K562 (cell line): ENCODE results near the gene ZNF804A. TPM values are rescaled to one million over a fixed set of nuclear protein-coding genes. Genes with fewer than 3 reads are reported as not detected.

Experiments used
- ATAC-seq: fragments of 200-7000 bp; cut with Tn5 transposase; 3 replicates; pipeline ENCODE4 v1.9.1; 2020; ENCODE audit warnings: moderate library complexity
- BruUV-seq: library from RNA; stranded (reverse); fragments of 400-500 nt; replicated peaks from 2 replicates; lab custom pipeline; 2021; lab: Mats Ljungman, UMichigan
- CTCF ChIA-PET: fragments of 300-600 bp; formaldehyde crosslinking; extraction: SDS; loops from one replicate; lab custom pipeline; 2021; ENCODE audit warnings: low intra/inter-chr PET ratio; lab: Yijun Ruan, JAX
- POLR2A ChIA-PET: fragments of 300-600, 350-650 bp; sonication (Branson Sonifier 250); formaldehyde crosslinking; extraction: SDS; loops from one replicate; lab custom pipeline; 2021; ENCODE audit warnings: antibody characterized with exemption, inconsistent platforms; lab: Yijun Ruan, JAX
- DNase-seq, 4 experiments: peaks; one replicate each; pipeline versions ENCODE4 v3.0.0 to v3.0.0-alpha.2; 2011 to 2018; ENCODE audit warnings: low spot score in 3 of 4, mixed read lengths in 3 of 4; ENCODE audit errors: extremely low read depth in 1 of 4
- FAIRE-seq: peaks from 2 replicates; lab custom pipeline; 2011; peaks lifted over from hg19 to GRCh38; lab: Jason Lieb, UNC
- H2AFZ ChIP-seq: 2 replicates; pipeline ENCODE4 v1.6.0; 2011; ENCODE audit warnings: low read depth, low read length, control low read depth, inconsistent platforms
- H3K27ac ChIP-seq: fragments of 200-600 bp; 3 replicates; pipeline ENCODE4 v1.8.0; 2011; ENCODE audit warnings: low read depth, mild to moderate bottlenecking, control low read depth, inconsistent platforms, low read length, moderate library complexity, mixed read lengths; ENCODE audit errors: extremely low read depth
- H3K27me3 ChIP-seq, 2 experiments: fragments of 300-600 bp in 1 of 2; 2 replicates in 1 of 2; 3 replicates in 1 of 2; pipeline versions ENCODE4 v1.6.0 to v1.8.0; 2011; ENCODE audit warnings: inconsistent platforms in 2 of 2, low read length in 2 of 2, mild to moderate bottlenecking in 1 of 2, mixed read lengths in 1 of 2, moderate library complexity in 1 of 2; ENCODE audit not compliant: control insufficient read depth in 2 of 2, insufficient read depth in 2 of 2
- H3K36me3 ChIP-seq: fragments of 300-600 bp; 3 replicates; pipeline ENCODE4 v1.8.0; 2011; ENCODE audit warnings: mild to moderate bottlenecking, low read length, inconsistent platforms; ENCODE audit not compliant: control insufficient read depth, insufficient read depth
- H3K4me1 ChIP-seq, 2 experiments: fragments of 200-600 bp in 1 of 2; replicated peaks in 1 of 2; 2 replicates in 1 of 2; 3 replicates in 1 of 2; pipeline versions ENCODE4 v1.5.1 to v1.8.0; 2011; ENCODE audit warnings: inconsistent platforms in 2 of 2, low read length in 2 of 2, mild to moderate bottlenecking in 1 of 2, mixed read lengths in 1 of 2, moderate library complexity in 1 of 2; ENCODE audit not compliant: control insufficient read depth in 2 of 2, insufficient read depth in 2 of 2
- H3K4me2 ChIP-seq: 2 replicates; pipeline ENCODE4 v1.6.1; 2011; ENCODE audit warnings: low read length, control low read depth, inconsistent platforms, mixed read lengths; ENCODE audit not compliant: insufficient read depth
- H3K4me3 ChIP-seq: fragments of 200-600 bp; sonication (generic), shearing (Covaris generic); 2 replicates; pipeline ENCODE4 v1.5.1; 2016; ENCODE audit warnings: control low read depth, inconsistent platforms
- H3K79me2 ChIP-seq: fragments of 200-600 bp; 3 replicates; pipeline ENCODE4 v1.8.0; 2011; ENCODE audit warnings: low read length, inconsistent platforms; ENCODE audit not compliant: control insufficient read depth, insufficient read depth
- H3K9ac ChIP-seq, 2 experiments: 2 replicates each; pipeline versions ENCODE4 v1.6.0 to v1.6.1; 2011; ENCODE audit warnings: low read depth in 2 of 2, low read length in 2 of 2, control low read depth in 1 of 2, inconsistent platforms in 1 of 2, mild to moderate bottlenecking in 1 of 2, mixed read lengths in 1 of 2; ENCODE audit not compliant: insufficient read depth in 1 of 2
- H3K9me1 ChIP-seq: one replicate; pipeline ENCODE4 v1.6.0; 2011; ENCODE audit warnings: inconsistent platforms, mild to moderate bottlenecking, low read length, moderate library complexity; ENCODE audit not compliant: control insufficient read depth, insufficient read depth
- H3K9me3 ChIP-seq: replicated peaks from 2 replicates; pipeline ENCODE4 v1.5.1; 2011; ENCODE audit warnings: low read depth, low read length, inconsistent platforms; ENCODE audit not compliant: control insufficient read depth, insufficient read depth
- H4K20me1 ChIP-seq: replicated peaks from 2 replicates; pipeline ENCODE4 v1.6.1; 2011; ENCODE audit warnings: low read length, inconsistent platforms, mixed read lengths; ENCODE audit not compliant: control insufficient read depth, insufficient read depth
- CAMTA2 ChIP-seq: fragments of 250-450 bp; sonication (Bioruptor Pico); conservative IDR thresholded peaks from 2 replicates; pipeline ENCODE4 v1.5.1; 2022
- ILF3 ChIP-seq: fragments of 450-650 bp; IDR thresholded peaks from 2 replicates; pipeline ENCODE4 v1.6.1; 2018; ENCODE audit warnings: antibody characterized with exemption, mild to moderate bottlenecking, moderate library complexity, borderline replicate concordance
- MAFG ChIP-seq: fragments of 450-650 bp; conservative IDR thresholded peaks from 2 replicates; pipeline ENCODE4 v1.6.1; 2016; ENCODE audit warnings: missing genetic modification characterization, missing compliant biosample characterization
- PHB2 ChIP-seq: fragments of 450-650 bp; IDR thresholded peaks from 2 replicates; pipeline ENCODE4 v1.6.1; 2017; ENCODE audit warnings: low read depth
- RAD21 ChIP-seq, 2 experiments: fragments of 250-450 bp in 1 of 2; fragments of 450-650 bp in 1 of 2; sonication (Bioruptor Pico) in 1 of 2; formaldehyde crosslinking in 1 of 2; IDR thresholded peaks in 1 of 2; conservative IDR thresholded peaks in 1 of 2; 2 replicates each; pipeline versions ENCODE4 v1.4.0 to v1.8.0; 2020 to 2022; ENCODE audit warnings: mild to moderate bottlenecking in 2 of 2, moderate library complexity in 1 of 2
- TRIM28 ChIP-seq: fragments of 450-650 bp; IDR thresholded peaks from 2 replicates; pipeline ENCODE4 v1.6.1; 2017
- ZEB2 ChIP-seq: fragments of 450-650 bp; IDR thresholded peaks from 2 replicates; pipeline ENCODE4 v1.6.1; 2016
- ZNF12 ChIP-seq: sonication (generic); formaldehyde crosslinking; IDR thresholded peaks from 2 replicates; pipeline ENCODE4 v1.4.0; 2020; ENCODE audit warnings: mild to moderate bottlenecking, missing genetic modification reagents
- WGBS: fragments of 100-300 bp; shearing (Covaris generic); methylation state at CpG from one replicate; pipeline ENCODE4 v1.1.6; 2016; ENCODE audit warnings: low coverage, mixed read lengths; ENCODE audit not compliant: insufficient coverage; ENCODE audit errors: missing lambda C conversion rate; 5-methylcytosine and 5-hydroxymethylcytosine counted together
- in situ Hi-C: fragments of 300-500 bp; cut with MboI; formaldehyde crosslinking; loops from 4 replicates; pipeline ENCODE4 v1.15.0; 2018; ENCODE audit warnings: inconsistent platforms, mixed read lengths
- intact Hi-C: fragments of 100-400 bp; cut with micrococcal nuclease; formaldehyde crosslinking; loops from 2 replicates; pipeline ENCODE4 v1.14.2; 2022
- polyA plus RNA-seq, 8 experiments: library from polyadenylated mRNA; depleted of rRNA in 4 of 8; stranded (reverse) in 5 of 8; unstranded in 3 of 8; fragments of >200 nt; fragmentation: Nextera tagmentation in 2 of 8; fragmentation: Illumina TruSeq in 1 of 8; extraction: Ambion mirVana in 2 of 8; extraction: Trizol in 1 of 8; gene quantifications; 2 replicates each; pipeline versions ENCODE4 v1.2.1 to v1.2.3, GENCODE V29; 2011 to 2014; ENCODE audit warnings: inconsistent platforms in 1 of 8, missing spikeins in 1 of 8
- total RNA-seq, 7 experiments: library from RNA; depleted of rRNA in 6 of 7; stranded (reverse); fragments of >200 nt in 6 of 7; fragmentation: Illumina TruSeq in 2 of 7; extraction: Trizol in 2 of 7; gene quantifications; 2 replicates each; pipeline versions ENCODE4 v1.2.1 to v1.2.3, GENCODE V29; 2011 to 2021; ENCODE audit warnings: low replicate concordance in 1 of 7
- TF ChIP-seq, protein P1 (sequence below), 3 experiments: IDR thresholded peaks in 2 of 3; conservative IDR thresholded peaks in 1 of 3; 2 replicates each; pipeline ENCODE4 v1.5.1; 2011 to 2012; ENCODE audit warnings: low read length in 3 of 3, mild to moderate bottlenecking in 3 of 3, control low read depth in 2 of 3, improper control_type of control experiment in 1 of 3, inconsistent platforms in 1 of 3, low read depth in 1 of 3, mixed read lengths in 1 of 3, moderate library complexity in 1 of 3; ENCODE audit not compliant: insufficient read depth in 2 of 3

ZNF804A gene
- total and polyA plus RNA-seq, 9 of the 15 experiments (the other 6 are each of a cell fraction or from before 2014, with no cell fraction given): 0.01 to 1.2 (median 0.73) TPM

GRCh38 chr2:184589261-184589660 lies 9.1 kb upstream of the ZNF804A start (continued):
- TF ChIP-seq CAMTA2 (CRISPR knock-in tag): no peak
- peak; percentile 95 for TF ChIP-seq MAFG (tag)

DNA sequence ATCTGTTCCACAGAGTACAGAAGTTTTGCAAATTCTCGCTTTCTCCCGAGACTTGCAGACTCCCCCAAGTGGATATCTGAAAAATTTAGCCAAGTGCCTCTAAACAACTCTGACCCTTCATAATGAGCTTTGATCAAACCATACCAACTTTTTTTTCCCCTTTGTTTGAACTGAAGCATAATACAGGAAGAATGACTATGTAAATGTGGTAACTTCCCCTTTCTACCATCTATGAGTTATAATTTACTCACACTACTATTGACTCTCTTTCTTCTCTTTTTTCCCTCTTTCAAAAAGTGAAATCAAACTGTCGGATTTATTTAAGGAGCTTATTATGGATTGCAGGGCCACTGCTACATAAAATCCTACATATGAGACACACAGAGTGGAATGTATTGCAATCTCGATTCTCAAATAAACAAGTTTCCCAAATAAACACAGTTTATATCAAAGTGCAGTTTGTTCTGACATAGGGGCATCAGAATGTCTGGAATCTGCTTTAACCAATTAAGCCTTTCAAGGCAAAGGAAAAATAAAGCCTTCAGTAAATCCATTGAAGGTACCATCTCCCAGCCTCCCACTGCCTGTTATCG lies 1.4 kb upstream of the ZNF804A start:
- 0 out of 4 replicates have a peak, but pooled peaks of 1 of the 2 experiments have one; percentile 4 for TF ChIP-seq RAD21 (CRISPR knock-in tag; conservative IDR thresholded peaks at IDR 0.05 in 1 of 2, IDR thresholded peaks at IDR 0.05 in 1 of 2)
- TF ChIP-seq TRIM28: no peak
- TF ChIP-seq, protein P1, sequence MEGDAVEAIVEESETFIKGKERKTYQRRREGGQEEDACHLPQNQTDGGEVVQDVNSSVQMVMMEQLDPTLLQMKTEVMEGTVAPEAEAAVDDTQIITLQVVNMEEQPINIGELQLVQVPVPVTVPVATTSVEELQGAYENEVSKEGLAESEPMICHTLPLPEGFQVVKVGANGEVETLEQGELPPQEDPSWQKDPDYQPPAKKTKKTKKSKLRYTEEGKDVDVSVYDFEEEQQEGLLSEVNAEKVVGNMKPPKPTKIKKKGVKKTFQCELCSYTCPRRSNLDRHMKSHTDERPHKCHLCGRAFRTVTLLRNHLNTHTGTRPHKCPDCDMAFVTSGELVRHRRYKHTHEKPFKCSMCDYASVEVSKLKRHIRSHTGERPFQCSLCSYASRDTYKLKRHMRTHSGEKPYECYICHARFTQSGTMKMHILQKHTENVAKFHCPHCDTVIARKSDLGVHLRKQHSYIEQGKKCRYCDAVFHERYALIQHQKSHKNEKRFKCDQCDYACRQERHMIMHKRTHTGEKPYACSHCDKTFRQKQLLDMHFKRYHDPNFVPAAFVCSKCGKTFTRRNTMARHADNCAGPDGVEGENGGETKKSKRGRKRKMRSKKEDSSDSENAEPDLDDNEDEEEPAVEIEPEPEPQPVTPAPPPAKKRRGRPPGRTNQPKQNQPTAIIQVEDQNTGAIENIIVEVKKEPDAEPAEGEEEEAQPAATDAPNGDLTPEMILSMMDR (IDR thresholded peaks at IDR 0.05 in 2 of 3, conservative IDR thresholded peaks at IDR 0.05 in 1 of 3; ENCODE audit: insufficient read depth in 2 of 3, low read depth in 1 of 3, low read length in 3 of 3): 0 out of 6 replicates have a peak, but pooled peaks of 1 of the 3 experiments have one; percentile 7
- no peak for TF ChIP-seq PHB2
- TF ChIP-seq ILF3: no peak
- no peak for TF ChIP-seq ZNF12 (CRISPR knock-in tag)
- no peak for TF ChIP-seq ZEB2
- TF ChIP-seq, all 486 proteins: peak for 2
- Histone ChIP-seq H3K79me2 (peaks cover 20% of the 10 kb centered on the region; the same call in 2 of the 3 replicates), H3K4me3 (no peak overlapping the region), H3K4me1 (peaks cover 0 to 8% of the 10 kb centered on the region in 2 experiments; a peak in 1 of 5 replicates), H2AFZ (no peak overlapping the region), H3K36me3 (no peaks in the 10 kb centered on the region), H3K27me3 (no peaks in the 10 kb centered on the region), H3K9ac (no peak overlapping the region), H4K20me1 (no peaks in the 10 kb centered on the region), H3K9me3 (no peaks in the 10 kb centered on the region), H3K4me2 (no peak overlapping the region), H3K27ac (no peak overlapping the region), H3K9me1 (no peaks in the 10 kb centered on the region)
- 4% methylated on average over 5 of the region's 5 CpGs for WGBS
- POLR2A ChIA-PET: no interaction called here
- FAIRE-seq: no peak
- CTCF ChIA-PET: no interaction called here
- in situ Hi-C loops: no loop called here
- no peak for DNase-seq
- intact Hi-C loops: no loop called here
- ATAC-seq: no peak
- no TSS peak for BruUV-seq
